ENCODE results near the gene SAPCD1.

DNA sequence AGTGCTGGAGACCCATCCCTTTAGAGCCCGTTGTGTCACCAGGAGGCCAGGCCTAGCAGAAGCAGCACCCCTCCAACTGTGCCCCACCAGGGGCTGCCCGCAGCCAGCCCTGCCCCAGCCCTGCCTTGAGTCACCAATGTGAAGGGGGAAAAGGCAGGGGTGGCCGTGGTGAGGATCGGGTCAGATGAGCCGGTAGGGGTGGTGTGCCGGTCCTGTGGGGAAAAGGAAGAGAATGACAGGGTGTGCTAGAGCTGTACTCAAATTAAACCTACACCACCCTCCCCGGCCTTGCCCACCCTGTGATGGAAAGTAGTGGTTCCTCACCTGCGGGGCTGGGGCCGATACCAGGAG, 3.1 kb downstream of the SAPCD1 start:
- TF ChIP-seq POLR2AphosphoS5 (IDR thresholded peaks at IDR 0.05; ENCODE audit: low read depth, low read length) (no peak), POLR2A (IDR thresholded peaks at IDR 0.05; ENCODE audit: borderline replicate concordance, extremely low read depth, insufficient read depth, insufficient read length) (no peak), ELF1 (IDR thresholded peaks at IDR 0.05; ENCODE audit: borderline replicate concordance, low read depth) (no peak)
- TF ChIP-seq, protein P1, sequence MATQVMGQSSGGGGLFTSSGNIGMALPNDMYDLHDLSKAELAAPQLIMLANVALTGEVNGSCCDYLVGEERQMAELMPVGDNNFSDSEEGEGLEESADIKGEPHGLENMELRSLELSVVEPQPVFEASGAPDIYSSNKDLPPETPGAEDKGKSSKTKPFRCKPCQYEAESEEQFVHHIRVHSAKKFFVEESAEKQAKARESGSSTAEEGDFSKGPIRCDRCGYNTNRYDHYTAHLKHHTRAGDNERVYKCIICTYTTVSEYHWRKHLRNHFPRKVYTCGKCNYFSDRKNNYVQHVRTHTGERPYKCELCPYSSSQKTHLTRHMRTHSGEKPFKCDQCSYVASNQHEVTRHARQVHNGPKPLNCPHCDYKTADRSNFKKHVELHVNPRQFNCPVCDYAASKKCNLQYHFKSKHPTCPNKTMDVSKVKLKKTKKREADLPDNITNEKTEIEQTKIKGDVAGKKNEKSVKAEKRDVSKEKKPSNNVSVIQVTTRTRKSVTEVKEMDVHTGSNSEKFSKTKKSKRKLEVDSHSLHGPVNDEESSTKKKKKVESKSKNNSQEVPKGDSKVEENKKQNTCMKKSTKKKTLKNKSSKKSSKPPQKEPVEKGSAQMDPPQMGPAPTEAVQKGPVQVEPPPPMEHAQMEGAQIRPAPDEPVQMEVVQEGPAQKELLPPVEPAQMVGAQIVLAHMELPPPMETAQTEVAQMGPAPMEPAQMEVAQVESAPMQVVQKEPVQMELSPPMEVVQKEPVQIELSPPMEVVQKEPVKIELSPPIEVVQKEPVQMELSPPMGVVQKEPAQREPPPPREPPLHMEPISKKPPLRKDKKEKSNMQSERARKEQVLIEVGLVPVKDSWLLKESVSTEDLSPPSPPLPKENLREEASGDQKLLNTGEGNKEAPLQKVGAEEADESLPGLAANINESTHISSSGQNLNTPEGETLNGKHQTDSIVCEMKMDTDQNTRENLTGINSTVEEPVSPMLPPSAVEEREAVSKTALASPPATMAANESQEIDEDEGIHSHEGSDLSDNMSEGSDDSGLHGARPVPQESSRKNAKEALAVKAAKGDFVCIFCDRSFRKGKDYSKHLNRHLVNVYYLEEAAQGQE (IDR thresholded peaks at IDR 0.05; ENCODE audit: low read depth) = no peak

Data from HCT116 (cell line).